Suppressor macrophage (primary cell): Measurements from ENCODE around the gene CREB5.

ENCODE experiments used
- DNase-seq, 4 experiments: peaks; one replicate each; pipeline ENCODE4 v3.0.0-alpha.2; 2020 to 2022

Gene CREB5

GRCh38 chr7:28649811-28650210 is 237.5 kb downstream of the CREB5 start:
- no peak for DNase-seq

GRCh38 chr7:28654110-28654509 is 241.8 kb downstream of the CREB5 start:
- DNase-seq = no peak

- no peak for DNase-seq
Measured at GRCh38 chr7:28656529-28656928, 244.2 kb downstream of the CREB5 start.

- no peak for DNase-seq
Measured at GRCh38 chr7:28658381-28658780, 246.1 kb downstream of the CREB5 start.

GRCh38 chr7:28660132-28660531 is 247.8 kb downstream of the CREB5 start:
- no peak for DNase-seq

- no peak for DNase-seq
Measured at GRCh38 chr7:28661826-28662595, 249.7 kb downstream of the CREB5 start.

GRCh38 chr7:28666154-28666553 is 253.8 kb downstream of the CREB5 start:
- DNase-seq = no peak

- no peak for DNase-seq
Measured at GRCh38 chr7:28668085-28668484, 255.8 kb downstream of the CREB5 start.

GRCh38 chr7:28669330-28669729 is 257.0 kb downstream of the CREB5 start:
- peak in 3 of 4 experiments; percentile 35 to 55 (median 43) for DNase-seq

GRCh38 chr7:28671526-28671925 is 259.2 kb downstream of the CREB5 start:
- no peak for DNase-seq

GRCh38 chr7:28672397-28672797 is 260.1 kb downstream of the CREB5 start:
- no peak for DNase-seq

- no peak for DNase-seq
Measured at GRCh38 chr7:28674359-28674782, 262.1 kb downstream of the CREB5 start.

GRCh38 chr7:28675429-28675828 is 263.1 kb downstream of the CREB5 start:
- DNase-seq = no peak

GRCh38 chr7:28677668-28678067 is 265.4 kb downstream of the CREB5 start:
- no peak for DNase-seq

GRCh38 chr7:28678431-28678965 is 266.2 kb downstream of the CREB5 start:
- DNase-seq = peak in 2 of 4 experiments; percentile 26 to 55

GRCh38 chr7:28681693-28682310 is 269.5 kb downstream of the CREB5 start:
- DNase-seq = no peak

GRCh38 chr7:28682801-28683200 is 270.5 kb downstream of the CREB5 start:
- DNase-seq = no peak

- peak; percentile 29 to 76 (median 55) for DNase-seq
Measured at GRCh38 chr7:28684650-28685241, 272.4 kb downstream of the CREB5 start.

GRCh38 chr7:28685242-28685643 is 272.9 kb downstream of the CREB5 start:
- peak; percentile 38 to 65 (median 63) for DNase-seq

GRCh38 chr7:28685644-28686417 is 273.5 kb downstream of the CREB5 start:
- peak; percentile 92 to 96 (median 94) for DNase-seq

GRCh38 chr7:28686418-28686800 is 274.1 kb downstream of the CREB5 start:
- DNase-seq = peak; percentile 19 to 52 (median 39)

- DNase-seq = peak; percentile 22 to 25 (median 23)
Measured at GRCh38 chr7:28687537-28687936, 275.2 kb downstream of the CREB5 start.

GRCh38 chr7:28688174-28688573 is 275.9 kb downstream of the CREB5 start:
- DNase-seq = no peak
